Endothelial cell of umbilical vein (primary cell): ENCODE measurements around the gene TMUB2. TPM values are rescaled to one million over a fixed set of nuclear protein-coding genes. Genes with fewer than 3 reads are reported as not detected.

Experiments used
- BruUV-seq: library from RNA; stranded (reverse); fragments of 400-500 nt; replicated peaks from 2 replicates; lab custom pipeline; 2021; lab: Mats Ljungman, UMichigan
- CTCF ChIA-PET: fragments of 300-600, 350-600 bp; sonication (Branson Sonifier 250); formaldehyde crosslinking; loops from one replicate; lab custom pipeline; 2021; ENCODE audit warnings: antibody characterized with exemption, inconsistent platforms; lab: Charles Lee
- POLR2A ChIA-PET: fragments of 300-600, 350-600 bp; sonication (Branson Sonifier 250); formaldehyde crosslinking; loops from one replicate; lab custom pipeline; 2021; ENCODE audit warnings: antibody characterized with exemption, inconsistent platforms; lab: Charles Lee
- DNase-seq: peaks from one replicate; pipeline ENCODE4 v3.0.0-alpha.2; 2011; ENCODE audit warnings: low read depth, low spot score
- FAIRE-seq: peaks from 2 replicates; lab custom pipeline; 2011; peaks lifted over from hg19 to GRCh38; lab: Jason Lieb, UNC
- H2AFZ ChIP-seq: 2 replicates; pipeline ENCODE4 v1.6.0; 2012; ENCODE audit warnings: low read depth, low read length, control low read depth, inconsistent platforms
- H3K27ac ChIP-seq: 2 replicates; pipeline ENCODE4 v1.5.1; 2011; ENCODE audit warnings: low read depth, mild to moderate bottlenecking, control low read depth, low read length, moderate library complexity; ENCODE audit not compliant: insufficient read depth
- H3K27me3 ChIP-seq, 2 experiments: 2 replicates each; pipeline versions ENCODE4 v1.6.0 to v1.6.1; 2011; ENCODE audit warnings: low read length in 2 of 2, mixed read lengths in 1 of 2; ENCODE audit not compliant: control insufficient read depth in 2 of 2, insufficient read depth in 2 of 2
- H3K36me3 ChIP-seq, 2 experiments: 2 replicates in 1 of 2; 3 replicates in 1 of 2; pipeline ENCODE4 v1.5.1; 2011; ENCODE audit warnings: low read length in 2 of 2, mild to moderate bottlenecking in 1 of 2, moderate library complexity in 1 of 2; ENCODE audit not compliant: control insufficient read depth in 2 of 2, insufficient read depth in 2 of 2; ENCODE audit errors: extremely low read depth in 1 of 2
- H3K4me1 ChIP-seq: 3 replicates; pipeline ENCODE4 v1.5.1; 2011; ENCODE audit warnings: mild to moderate bottlenecking, low read length; ENCODE audit not compliant: control insufficient read depth, insufficient read depth; ENCODE audit errors: extremely low read depth
- H3K4me2 ChIP-seq: 2 replicates; pipeline ENCODE4 v1.6.1; 2011; ENCODE audit warnings: low read length, control low read depth, mixed read lengths; ENCODE audit not compliant: insufficient read depth
- H3K4me3 ChIP-seq, 3 experiments: fragments of 200-600 bp in 1 of 3; sonication (generic), shearing (Covaris generic) in 1 of 3; replicated peaks in 1 of 3; 2 replicates each; pipeline ENCODE4 v1.5.1; 2011 to 2016; ENCODE audit warnings: control low read depth in 3 of 3, low read length in 3 of 3, mild to moderate bottlenecking in 2 of 3, inconsistent platforms in 1 of 3, low read depth in 1 of 3, moderate library complexity in 1 of 3; ENCODE audit not compliant: insufficient read depth in 1 of 3
- H3K79me2 ChIP-seq: 2 replicates; pipeline ENCODE4 v1.6.0; 2012; ENCODE audit warnings: low read length, inconsistent platforms; ENCODE audit not compliant: control insufficient read depth, insufficient read depth
- H3K9ac ChIP-seq: replicated peaks from 2 replicates; pipeline ENCODE3; 2011; ENCODE audit warnings: low read length, control low read depth; ENCODE audit not compliant: insufficient read depth; ENCODE audit errors: extremely low read depth
- H3K9me1 ChIP-seq: replicated peaks from 3 replicates; pipeline ENCODE4 v1.6.0; 2011; ENCODE audit warnings: mild to moderate bottlenecking, low read length; ENCODE audit not compliant: control insufficient read depth, insufficient read depth; ENCODE audit errors: extremely low read depth
- H3K9me3 ChIP-seq: replicated peaks from 2 replicates; pipeline ENCODE4 v1.5.1; 2012; ENCODE audit warnings: low read length, inconsistent platforms; ENCODE audit not compliant: control insufficient read depth, insufficient read depth
- H4K20me1 ChIP-seq: replicated peaks from 2 replicates; pipeline ENCODE3; 2011; ENCODE audit warnings: mild to moderate bottlenecking, low read length; ENCODE audit not compliant: control insufficient read depth, insufficient read depth; ENCODE audit errors: extremely low read depth
- CTCF ChIP-seq, 2 donors: IDR thresholded peaks; 1 replicate in 1 of 2; 2 replicates in 1 of 2; pipeline ENCODE4 v1.5.1; 2011; ENCODE audit warnings: low read length in 2 of 2, mild to moderate bottlenecking in 2 of 2, moderate library complexity in 2 of 2, control low read depth in 1 of 2, inconsistent platforms in 1 of 2, low read depth in 1 of 2; ENCODE audit not compliant: insufficient read depth in 1 of 2; ENCODE audit errors: extremely low read depth in 1 of 2
- EZH2 ChIP-seq: IDR thresholded peaks from 2 replicates; pipeline ENCODE4 v1.6.1; 2012; ENCODE audit warnings: borderline replicate concordance, low read depth, mild to moderate bottlenecking, moderate library complexity, low read length, inconsistent platforms; ENCODE audit not compliant: severe bottlenecking
- FOS ChIP-seq: IDR thresholded peaks from 2 replicates; pipeline ENCODE4 v1.6.1; 2011; ENCODE audit warnings: mild to moderate bottlenecking, low read length, moderate library complexity, borderline replicate concordance; ENCODE audit not compliant: insufficient read depth
- GATA2 ChIP-seq: IDR thresholded peaks from 2 replicates; pipeline ENCODE4 v1.7.0; 2011; ENCODE audit warnings: low read depth, mild to moderate bottlenecking, moderate library complexity, mixed read lengths, low read length; ENCODE audit not compliant: insufficient read length, insufficient read depth
- JUN ChIP-seq: IDR thresholded peaks from 2 replicates; pipeline ENCODE4 v1.6.1; 2011; ENCODE audit warnings: borderline replicate concordance, low read depth; ENCODE audit not compliant: insufficient read length, insufficient read depth
- MAX ChIP-seq: IDR thresholded peaks from 2 replicates; pipeline ENCODE4 v1.6.1; 2011; ENCODE audit not compliant: insufficient read depth, insufficient read length
- MYC ChIP-seq: IDR thresholded peaks from one replicate; pipeline ENCODE4 v1.6.1; 2011; ENCODE audit warnings: mild to moderate bottlenecking, low read depth, low read length
- POLR2A ChIP-seq: IDR thresholded peaks from 2 replicates; pipeline ENCODE4 v1.6.1; 2012; ENCODE audit warnings: low read depth, mild to moderate bottlenecking, control low read depth, low read length
- POLR2AphosphoS5 ChIP-seq: IDR thresholded peaks from 2 replicates; pipeline ENCODE4 v1.6.1; 2012; ENCODE audit warnings: low read depth, mild to moderate bottlenecking, control low read depth, low read length, moderate library complexity; ENCODE audit not compliant: insufficient read depth
- dilution Hi-C: fragments of 300-500 bp; cut with MboI; formaldehyde crosslinking; loops from one replicate; pipeline ENCODE4 v1.15.0; 2019; ENCODE audit warnings: low sequenced_read_pairs; ENCODE audit not compliant: extremely low pct_ligation_motif_present
- intact Hi-C: fragments of 100-400 bp; cut with micrococcal nuclease; formaldehyde crosslinking; loops from one replicate; pipeline ENCODE4 v1.10.0; 2022
- polyA plus RNA-seq, 4 experiments: library from polyadenylated mRNA; depleted of rRNA in 3 of 4; stranded (reverse) in 3 of 4; unstranded in 1 of 4; fragments of >200 nt; gene quantifications; 2 replicates each; pipeline versions ENCODE4 v1.2.1 to v1.2.3, GENCODE V29; 2011 to 2012; ENCODE audit warnings: missing spikeins in 1 of 4
- total RNA-seq: library from RNA; stranded (reverse); gene quantifications from 2 replicates; pipeline ENCODE4 v1.2.3, GENCODE V29; 2021

Gene TMUB2
- total and polyA plus RNA-seq, 2 donors (not counting 3 experiments of a cell fraction or from before 2014, with no cell fraction given), result 43.6 to 72.5 TPM

- H2AFZ ChIP-seq, result no peak overlapping the region
- intact Hi-C loops (loop anchor here (1.0 kb wide), 7 partner anchors 8 to 313 kb away; partner anchors contain the start of genes GRN and SLC25A39), dilution Hi-C loops (no loop called here)
- H3K9me3 ChIP-seq, result no peaks in the 10 kb centered on the region
- TSS peak; percentile 2 for BruUV-seq
- no peak overlapping the region for H3K27ac ChIP-seq
- peaks cover 5% of the 10 kb centered on the region for H3K4me1 ChIP-seq
- TF ChIP-seq JUN (no peak), MAX (no peak), GATA2 (no peak), EZH2 (no peak), MYC (no peak), CTCF (IDR thresholded peaks at IDR 0.05; ENCODE audit: extremely low read depth in 1 of 2, insufficient read depth in 1 of 2, low read depth in 1 of 2, low read length in 2 of 2) (no peak), POLR2AphosphoS5 (no peak), FOS (no peak), POLR2A (no peak)
- peak overlapping the region; percentile 34 for H3K4me2 ChIP-seq
- H3K9ac ChIP-seq, result no peak overlapping the region
- H4K20me1 ChIP-seq, result no peaks in the 10 kb centered on the region
- POLR2A ChIA-PET, result no interaction called here
- no peaks in the 10 kb centered on the region for H3K27me3 ChIP-seq
- H3K4me3 ChIP-seq, result no peak overlapping the region
- CTCF ChIA-PET, result interaction anchor here (1.0 to 4.5 kb wide), 23 partner anchors 8 to 314 kb away, joined by 3 to 58 read pairs (median 8); partner anchors contain the start of genes FAM171A2, GRN, RUNDC3A and SLC25A39
- no peaks in the 10 kb centered on the region for H3K79me2 ChIP-seq
- H3K36me3 ChIP-seq, result peaks cover 15 to 43% of the 10 kb centered on the region in 2 experiments
- FAIRE-seq (no peak), DNase-seq (no peak)
- H3K9me1 ChIP-seq, result no peaks in the 10 kb centered on the region
Measured at GRCh38 chr17:44209786-44210341, 23.1 kb downstream of the TMUB2 start.
